Measurements from ENCODE around the gene APAF1. TPM values are rescaled to one million over a fixed set of nuclear protein-coding genes. Genes with fewer than 3 reads are reported as not detected.
A peak's percentile ranks its signal among the peaks of the same experiment; 100 is the strongest.
"Not testable (repeated sequence)": the region's sequence is repeated elsewhere in the genome, so short reads cannot be mapped to it uniquely, and the experiment has no call there.

APAF1 gene, protein sequence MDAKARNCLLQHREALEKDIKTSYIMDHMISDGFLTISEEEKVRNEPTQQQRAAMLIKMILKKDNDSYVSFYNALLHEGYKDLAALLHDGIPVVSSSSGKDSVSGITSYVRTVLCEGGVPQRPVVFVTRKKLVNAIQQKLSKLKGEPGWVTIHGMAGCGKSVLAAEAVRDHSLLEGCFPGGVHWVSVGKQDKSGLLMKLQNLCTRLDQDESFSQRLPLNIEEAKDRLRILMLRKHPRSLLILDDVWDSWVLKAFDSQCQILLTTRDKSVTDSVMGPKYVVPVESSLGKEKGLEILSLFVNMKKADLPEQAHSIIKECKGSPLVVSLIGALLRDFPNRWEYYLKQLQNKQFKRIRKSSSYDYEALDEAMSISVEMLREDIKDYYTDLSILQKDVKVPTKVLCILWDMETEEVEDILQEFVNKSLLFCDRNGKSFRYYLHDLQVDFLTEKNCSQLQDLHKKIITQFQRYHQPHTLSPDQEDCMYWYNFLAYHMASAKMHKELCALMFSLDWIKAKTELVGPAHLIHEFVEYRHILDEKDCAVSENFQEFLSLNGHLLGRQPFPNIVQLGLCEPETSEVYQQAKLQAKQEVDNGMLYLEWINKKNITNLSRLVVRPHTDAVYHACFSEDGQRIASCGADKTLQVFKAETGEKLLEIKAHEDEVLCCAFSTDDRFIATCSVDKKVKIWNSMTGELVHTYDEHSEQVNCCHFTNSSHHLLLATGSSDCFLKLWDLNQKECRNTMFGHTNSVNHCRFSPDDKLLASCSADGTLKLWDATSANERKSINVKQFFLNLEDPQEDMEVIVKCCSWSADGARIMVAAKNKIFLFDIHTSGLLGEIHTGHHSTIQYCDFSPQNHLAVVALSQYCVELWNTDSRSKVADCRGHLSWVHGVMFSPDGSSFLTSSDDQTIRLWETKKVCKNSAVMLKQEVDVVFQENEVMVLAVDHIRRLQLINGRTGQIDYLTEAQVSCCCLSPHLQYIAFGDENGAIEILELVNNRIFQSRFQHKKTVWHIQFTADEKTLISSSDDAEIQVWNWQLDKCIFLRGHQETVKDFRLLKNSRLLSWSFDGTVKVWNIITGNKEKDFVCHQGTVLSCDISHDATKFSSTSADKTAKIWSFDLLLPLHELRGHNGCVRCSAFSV (N-terminal part only)
- total RNA-seq = 1 to 10 TPM; 6.2 to 7.8 TPM
- long read RNA-seq, partial matches to known transcripts = 1 of 1 reads
- long read RNA-seq, other reads (novel, unspliced or antisense) = 0 of 1 reads

DNA sequence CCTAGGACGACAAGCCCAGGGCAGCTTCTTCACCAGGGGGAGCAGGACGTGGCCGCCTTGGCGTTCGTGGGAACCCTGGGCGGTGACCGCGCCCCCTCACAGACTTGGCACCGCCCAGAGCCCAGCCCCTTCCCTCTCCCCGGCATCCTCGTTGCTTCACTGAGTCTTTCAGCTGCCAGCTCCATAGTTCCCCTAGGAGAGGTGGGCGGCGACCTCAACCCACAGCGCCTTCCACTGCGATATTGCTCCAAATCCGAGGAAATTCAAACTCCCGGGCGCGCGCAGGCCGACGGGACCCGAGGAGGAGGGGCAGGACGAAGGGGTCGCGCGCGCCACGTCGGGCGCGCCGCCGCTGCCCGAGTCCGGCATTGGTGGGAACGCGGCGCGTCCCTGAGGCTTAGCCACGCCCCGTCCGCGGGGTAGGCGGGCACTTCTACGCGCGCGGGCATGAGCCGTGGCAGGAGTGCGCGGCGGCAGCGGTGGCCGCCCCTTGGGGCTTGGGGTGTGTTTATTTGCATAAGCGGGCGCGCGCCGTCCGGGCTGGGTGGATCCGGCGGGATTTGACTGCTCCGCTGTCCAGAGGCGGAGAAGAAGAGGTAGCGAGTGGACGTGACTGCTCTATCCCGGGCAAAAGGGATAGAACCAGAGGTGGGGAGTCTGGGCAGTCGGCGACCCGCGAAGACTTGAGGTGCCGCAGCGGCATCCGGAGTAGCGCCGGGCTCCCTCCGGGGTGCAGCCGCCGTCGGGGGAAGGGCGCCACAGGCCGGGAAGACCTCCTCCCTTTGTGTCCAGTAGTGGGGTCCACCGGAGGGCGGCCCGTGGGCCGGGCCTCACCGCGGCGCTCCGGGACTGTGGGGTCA is at the start of gene APAF1, which contains the start of gene IKBIP:
Gene APAF1 (plus strand): TSS at position 579 of the 860 bp plus-strand sequence. CDS start 3,070 bp downstream, outside the sequence.
Gene IKBIP (minus strand): TSS at position 77 of the 860 bp plus-strand sequence. CDS start 87 bp downstream, outside the sequence.
- DNase-seq (peak; percentile 98), ATAC-seq (peak; percentile 98 to 99)
- intact Hi-C loops (cut with DNase I) = loop anchor here in 1 of 2 donors (5.0 kb wide), 2 partner anchors 53 to 153 kb away; partner anchors contain the start of gene SLC25A3

- ATAC-seq; intact Hi-C loops (cut with DNase I): not testable (repeated sequence)
Measured at GRCh38 chr12:98597313-98597712, 47.8 kb upstream of the APAF1 start.

GRCh38 chr12:98601924-98602323 is 43.2 kb upstream of the APAF1 start:
- intact Hi-C loops (cut with DNase I) = no loop called here
- DNase-seq = no peak
- no peak for ATAC-seq

More at GRCh38 chr12:98597313-98597712, 47.8 kb upstream of the APAF1 start:
- DNase-seq = not testable (repeated sequence)

- intact Hi-C loops (cut with DNase I) = no loop called here
- no peak for ATAC-seq
- no peak for DNase-seq
Measured at GRCh38 chr12:98606359-98606988, 38.6 kb upstream of the APAF1 start.

DNA sequence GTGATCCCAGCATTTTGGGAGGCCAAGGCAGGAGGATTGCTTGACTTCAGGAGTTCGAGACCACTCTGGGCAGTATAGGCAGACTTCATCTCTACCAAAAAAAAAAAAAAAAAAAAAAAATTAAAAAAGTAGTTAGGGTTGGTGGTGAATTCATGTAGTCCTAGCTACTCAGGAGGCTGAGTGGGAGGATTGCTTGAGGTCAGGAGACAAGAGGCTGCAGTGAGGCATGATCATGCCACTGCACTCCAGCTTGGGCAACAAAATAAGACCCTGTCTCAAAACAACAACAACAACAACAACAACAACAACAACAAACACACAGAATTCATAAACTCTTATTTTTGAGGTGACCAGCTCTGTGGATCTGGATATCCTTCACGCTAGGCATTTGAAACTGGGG is 34.5 kb upstream of the APAF1 start:
- intact Hi-C loops (cut with DNase I) = no loop called here
- ATAC-seq (no peak), DNase-seq (no peak)

- intact Hi-C loops (cut with DNase I) = no loop called here
- ATAC-seq = no peak
- DNase-seq = no peak
Measured at GRCh38 chr12:98612696-98613334, 32.3 kb upstream of the APAF1 start.

DNA sequence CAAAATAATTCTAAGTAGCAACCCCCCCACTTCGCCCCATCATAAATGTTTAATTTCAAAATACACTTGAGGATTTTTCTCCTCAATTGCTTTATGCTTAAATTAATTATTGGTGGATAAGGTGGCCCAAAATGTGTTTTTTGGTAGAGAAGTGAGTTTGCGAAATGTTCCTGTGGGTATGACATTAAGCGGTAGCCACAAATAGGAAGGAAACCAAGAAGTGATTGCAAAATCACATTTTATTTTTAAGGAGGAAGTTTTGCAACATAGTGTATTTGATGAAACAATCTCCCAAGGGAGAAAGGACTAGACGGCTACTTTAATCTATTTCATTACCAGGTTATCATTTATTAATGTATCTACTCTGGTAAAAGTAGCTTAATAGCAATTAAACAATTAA is 26.1 kb upstream of the APAF1 start:
- no peak for DNase-seq
- intact Hi-C loops (cut with DNase I) = no loop called here
- peak; percentile 33 to 74 for ATAC-seq

GRCh38 chr12:98635657-98636323 is 9.3 kb upstream of the APAF1 start:
- ATAC-seq (no peak), DNase-seq (no peak)
- intact Hi-C loops (cut with DNase I) = no loop called here

GRCh38 chr12:98637068-98637467 is 8.0 kb upstream of the APAF1 start:
- intact Hi-C loops (cut with DNase I) = no loop called here
- no peak for DNase-seq
- ATAC-seq = no peak

DNA sequence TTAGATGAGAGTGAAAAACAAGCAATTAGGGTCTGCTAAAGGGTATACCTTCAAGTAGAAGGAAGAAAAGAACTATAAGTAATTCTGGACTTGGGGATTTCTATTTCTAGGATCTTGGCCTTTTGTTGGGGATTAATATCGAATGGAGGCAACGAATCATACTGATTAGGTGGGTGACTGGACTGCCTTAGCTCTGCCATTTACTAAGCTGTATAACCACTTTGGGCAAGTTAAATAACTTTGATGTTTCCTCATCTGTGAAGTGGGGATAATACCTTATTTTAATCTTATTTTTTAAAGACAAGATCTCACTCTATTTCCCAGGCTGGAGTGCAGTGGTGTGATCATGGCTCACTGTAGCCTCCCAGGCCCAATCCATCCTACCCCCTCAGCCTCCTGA is 7.1 kb upstream of the APAF1 start:
- intact Hi-C loops (cut with DNase I) = no loop called here
- ATAC-seq (no peak), DNase-seq (no peak)

- intact Hi-C loops (cut with DNase I) = no loop called here
- no peak for ATAC-seq
- DNase-seq = no peak
Measured at GRCh38 chr12:98639491-98639890, 5.6 kb upstream of the APAF1 start.

DNA sequence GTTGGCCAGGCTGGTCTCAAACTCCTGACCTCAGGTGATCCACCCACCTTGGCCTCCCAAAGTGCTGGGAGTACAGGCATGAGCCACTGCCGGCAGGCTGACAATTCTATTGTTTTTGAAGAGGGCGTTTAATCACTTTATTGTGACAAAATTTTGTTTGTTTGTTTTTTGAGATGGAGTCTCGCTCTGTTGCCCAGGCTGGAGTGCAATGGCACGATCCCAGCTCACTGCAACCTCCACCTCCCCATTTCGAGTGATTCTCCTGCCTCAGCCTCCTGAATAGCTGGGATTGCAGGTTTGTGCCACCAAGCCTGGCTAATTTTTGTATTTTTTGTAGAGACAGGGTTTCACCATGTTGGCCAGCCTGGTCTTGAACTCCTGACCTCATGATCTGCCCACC is 2.3 kb upstream of the APAF1 start:
- DNase-seq, ATAC-seq: not testable (repeated sequence)
- intact Hi-C loops (cut with DNase I) = loop anchor here in 1 of 2 donors (5.0 kb wide), 1 partner anchor 50 kb away; the partner anchor contains the start of gene SLC25A3

DNA sequence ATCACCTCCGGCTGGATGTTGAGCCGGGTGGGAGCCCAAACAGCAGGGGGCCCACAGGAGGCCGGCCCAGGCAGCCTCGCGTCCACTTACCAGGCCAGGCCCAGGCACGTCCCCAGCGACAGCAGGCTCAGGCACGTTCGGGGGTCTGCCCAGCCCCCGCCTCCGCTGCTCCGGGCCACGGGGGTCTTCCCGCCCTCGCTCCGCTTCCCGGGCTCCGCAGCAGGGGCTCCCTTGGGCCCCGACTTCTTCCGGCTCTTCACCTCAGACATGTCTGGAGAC is 718 bp upstream of the APAF1 start:
- peak; percentile 18 to 35 for ATAC-seq
- intact Hi-C loops (cut with DNase I) = loop anchor here in 1 of 2 donors (5.0 kb wide), 1 partner anchor 52 kb away; the partner anchor contains the start of gene SLC25A3
- DNase-seq = no peak

DNA sequence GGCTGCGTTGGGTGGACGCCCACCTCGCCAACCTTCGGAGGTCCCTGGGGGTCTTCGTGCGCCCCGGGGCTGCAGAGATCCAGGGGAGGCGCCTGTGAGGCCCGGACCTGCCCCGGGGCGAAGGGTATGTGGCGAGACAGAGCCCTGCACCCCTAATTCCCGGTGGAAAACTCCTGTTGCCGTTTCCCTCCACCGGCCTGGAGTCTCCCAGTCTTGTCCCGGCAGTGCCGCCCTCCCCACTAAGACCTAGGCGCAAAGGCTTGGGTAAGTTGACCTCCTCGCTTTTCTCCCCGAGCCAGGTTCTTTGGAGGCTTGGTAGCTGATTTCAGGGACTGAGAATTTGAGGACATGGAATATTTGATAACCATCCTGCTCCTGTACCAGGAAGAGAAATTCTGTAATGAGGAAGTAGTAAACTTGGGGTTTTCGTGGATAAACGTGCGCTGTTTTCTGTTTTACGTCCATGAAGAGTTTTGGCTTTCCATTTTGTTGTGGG is 530 bp downstream of the APAF1 start:
- intact Hi-C loops (cut with DNase I) = loop anchor here in 1 of 2 donors (5.0 kb wide), 1 partner anchor 153 kb away; no protein-coding TSS in a partner anchor
- DNase-seq (no peak), ATAC-seq (peak; percentile 1 to 30)

- DNase-seq (no peak), ATAC-seq (no peak)
- intact Hi-C loops (cut with DNase I) = loop anchor here in 1 of 2 donors (5.0 kb wide), 1 partner anchor 154 kb away; no protein-coding TSS in a partner anchor
Measured at GRCh38 chr12:98646294-98647090, 1.4 kb downstream of the APAF1 start.

- DNase-seq (no peak), ATAC-seq (no peak)
- intact Hi-C loops (cut with DNase I) = no loop called here
Measured at GRCh38 chr12:98651328-98651727, 6.2 kb downstream of the APAF1 start.
